OCI-LY1 (cell line): ENCODE measurements around the gene RAMP3.

Experiments
- EZH2 ChIP-seq: fragments of 200-600 bp; sonication (generic), shearing (Covaris generic); IDR thresholded peaks from 2 replicates; pipeline ENCODE4 v1.8.0; 2017; ENCODE audit warnings: borderline replicate concordance, mixed run types, mild to moderate bottlenecking, antibody characterized with exemption, low read length, moderate library complexity, mixed read lengths
- TF ChIP-seq, protein P1 (sequence below): fragments of 200-600 bp; sonication (generic), shearing (Covaris generic); IDR thresholded peaks from 2 replicates; pipeline ENCODE4 v1.5.1; 2017; ENCODE audit warnings: mild to moderate bottlenecking, antibody characterized with exemption, low read length, moderate library complexity, mixed read lengths

DNA sequence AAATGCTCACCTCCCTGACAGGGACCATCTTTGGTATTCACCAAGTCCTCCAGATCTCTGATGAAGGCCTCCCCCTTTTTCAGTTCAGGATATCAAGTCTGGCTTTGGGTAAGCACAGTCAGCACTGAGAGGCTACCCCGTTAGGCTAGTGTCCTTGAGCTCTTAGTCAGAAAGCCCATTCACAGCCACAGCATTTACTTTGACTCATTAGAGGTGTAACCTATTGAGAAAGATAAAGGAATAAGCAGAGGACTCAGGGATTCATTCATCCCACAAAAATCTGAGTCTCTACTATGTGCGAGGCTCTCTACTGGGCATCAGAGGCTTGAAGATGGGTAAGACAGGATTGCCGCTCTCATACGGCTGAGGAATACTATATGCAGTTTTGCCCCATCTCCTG, 14.0 kb upstream of the RAMP3 start:
- TF ChIP-seq, protein P1, sequence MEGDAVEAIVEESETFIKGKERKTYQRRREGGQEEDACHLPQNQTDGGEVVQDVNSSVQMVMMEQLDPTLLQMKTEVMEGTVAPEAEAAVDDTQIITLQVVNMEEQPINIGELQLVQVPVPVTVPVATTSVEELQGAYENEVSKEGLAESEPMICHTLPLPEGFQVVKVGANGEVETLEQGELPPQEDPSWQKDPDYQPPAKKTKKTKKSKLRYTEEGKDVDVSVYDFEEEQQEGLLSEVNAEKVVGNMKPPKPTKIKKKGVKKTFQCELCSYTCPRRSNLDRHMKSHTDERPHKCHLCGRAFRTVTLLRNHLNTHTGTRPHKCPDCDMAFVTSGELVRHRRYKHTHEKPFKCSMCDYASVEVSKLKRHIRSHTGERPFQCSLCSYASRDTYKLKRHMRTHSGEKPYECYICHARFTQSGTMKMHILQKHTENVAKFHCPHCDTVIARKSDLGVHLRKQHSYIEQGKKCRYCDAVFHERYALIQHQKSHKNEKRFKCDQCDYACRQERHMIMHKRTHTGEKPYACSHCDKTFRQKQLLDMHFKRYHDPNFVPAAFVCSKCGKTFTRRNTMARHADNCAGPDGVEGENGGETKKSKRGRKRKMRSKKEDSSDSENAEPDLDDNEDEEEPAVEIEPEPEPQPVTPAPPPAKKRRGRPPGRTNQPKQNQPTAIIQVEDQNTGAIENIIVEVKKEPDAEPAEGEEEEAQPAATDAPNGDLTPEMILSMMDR: no peak
- TF ChIP-seq EZH2: no peak
